GM19397 (cell line): ENCODE results near the gene PTDSS2.

ENCODE experiments used
- ATAC-seq: cut with Tn5 transposase; IDR thresholded peaks from one replicate; pipeline ENCODE4 v1.9.1; 2021; ENCODE audit warnings: mild to moderate bottlenecking, moderate library complexity; ENCODE audit not compliant: unreplicated experiment

The PTDSS2 gene

DNA sequence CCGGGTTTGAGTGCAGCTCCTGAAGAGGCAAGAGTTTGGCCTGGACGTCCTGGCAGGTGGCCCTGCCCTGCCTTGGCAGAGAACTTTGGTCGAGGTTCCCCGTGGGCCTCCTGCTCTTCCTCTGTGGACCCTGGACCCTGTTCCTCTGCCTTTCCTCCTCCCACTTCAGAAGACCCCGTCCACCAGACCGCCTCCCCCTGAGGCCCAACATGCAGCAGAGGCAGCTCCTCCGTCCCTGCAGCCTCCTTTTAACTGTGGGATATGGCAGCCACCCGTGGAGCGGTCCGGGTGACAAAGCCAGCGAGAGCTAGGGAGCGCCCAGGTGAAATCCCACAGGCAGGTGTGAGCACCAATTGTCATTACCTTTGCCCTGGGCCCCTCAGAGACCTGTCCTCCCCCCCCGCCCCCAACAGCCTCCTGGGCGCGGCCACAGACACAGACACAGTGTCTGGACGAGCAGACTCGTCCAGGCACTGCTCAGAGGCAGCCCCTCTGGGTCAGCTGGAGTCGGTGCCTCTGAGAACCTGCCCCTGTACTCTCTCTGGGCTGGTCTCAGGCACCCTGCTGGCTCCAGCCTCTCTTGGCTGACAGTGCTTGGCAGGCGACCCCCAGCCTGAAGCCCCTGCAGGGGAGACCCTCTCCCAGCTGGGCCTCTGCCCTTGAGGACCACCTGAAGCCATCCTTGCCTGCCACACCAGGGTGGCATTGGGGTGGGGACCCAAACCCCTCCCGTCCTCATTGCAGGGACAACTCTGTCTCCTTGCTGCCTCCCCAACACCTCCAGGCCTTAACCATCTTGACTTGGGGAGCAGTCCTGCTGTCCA, 4.1 kb upstream of the PTDSS2 start:
- ATAC-seq = no peak

- no peak for ATAC-seq
Measured at GRCh38 chr11:446891-447290, 3.2 kb upstream of the PTDSS2 start.

GRCh38 chr11:447923-448731, 2.0 kb upstream of the PTDSS2 start:
- ATAC-seq = peak; percentile 57

DNA sequence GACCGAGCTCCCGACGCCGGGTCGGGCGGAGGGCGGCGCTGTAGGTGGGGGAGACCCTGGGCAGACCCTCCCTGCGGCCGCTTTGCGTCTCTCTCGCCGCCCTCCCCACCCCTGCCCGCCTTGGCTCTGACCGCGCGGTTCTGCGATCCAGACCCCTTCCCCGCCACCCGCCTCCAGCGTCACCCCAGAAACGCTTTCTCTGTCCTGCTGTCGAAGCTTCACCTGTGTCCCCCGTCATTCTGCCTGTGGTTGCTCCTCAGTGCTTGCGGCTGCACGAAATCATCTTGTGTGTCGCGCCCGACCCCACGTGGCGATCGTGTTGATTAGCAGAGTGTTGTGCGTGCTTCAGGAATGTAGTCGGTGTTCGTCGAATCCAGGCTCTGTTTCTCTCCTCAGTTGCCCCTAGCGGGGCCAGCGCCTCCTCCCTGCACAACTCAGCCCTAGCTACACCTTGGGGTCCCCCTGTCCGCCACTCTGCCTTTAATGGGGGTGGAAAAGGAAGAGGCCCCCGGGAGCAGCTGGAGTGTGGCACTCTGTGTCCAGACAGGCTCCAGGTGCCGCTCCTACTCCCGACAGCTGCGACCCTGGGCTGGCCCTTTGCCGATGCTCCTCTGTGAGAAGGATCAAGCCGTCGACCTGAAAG, 851 bp downstream of the PTDSS2 start:
- peak; percentile 9 for ATAC-seq

- ATAC-seq = no peak
Measured at GRCh38 chr11:451738-452137, 1.7 kb downstream of the PTDSS2 start.

DNA sequence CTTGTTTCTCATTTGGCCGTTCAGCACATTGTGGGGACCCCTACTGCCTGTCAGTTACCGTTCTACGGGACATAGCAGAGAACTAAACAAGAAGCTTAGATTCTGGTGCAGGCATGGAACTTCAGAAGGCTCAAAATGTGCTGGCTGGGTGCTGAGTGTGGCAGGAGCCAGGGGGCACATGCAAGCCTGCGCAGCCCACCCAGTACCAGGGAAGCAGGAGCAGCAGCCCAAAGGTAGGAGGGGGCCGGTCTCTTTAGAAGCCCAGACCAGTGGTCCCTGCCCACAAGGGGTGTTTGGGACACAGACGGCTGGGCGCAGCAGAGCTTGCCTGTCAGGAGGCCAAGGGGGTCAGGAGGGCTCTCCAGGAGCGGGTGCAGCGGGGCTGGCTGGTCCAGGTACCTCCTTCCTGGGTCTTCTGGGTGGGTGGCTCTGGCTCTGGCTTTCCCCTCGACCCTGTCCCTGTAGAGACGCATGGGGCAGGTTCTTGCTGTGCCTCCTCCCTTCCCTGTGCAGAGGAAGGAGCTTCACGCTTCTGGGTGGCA, 2.2 kb downstream of the PTDSS2 start:
- no peak for ATAC-seq

DNA sequence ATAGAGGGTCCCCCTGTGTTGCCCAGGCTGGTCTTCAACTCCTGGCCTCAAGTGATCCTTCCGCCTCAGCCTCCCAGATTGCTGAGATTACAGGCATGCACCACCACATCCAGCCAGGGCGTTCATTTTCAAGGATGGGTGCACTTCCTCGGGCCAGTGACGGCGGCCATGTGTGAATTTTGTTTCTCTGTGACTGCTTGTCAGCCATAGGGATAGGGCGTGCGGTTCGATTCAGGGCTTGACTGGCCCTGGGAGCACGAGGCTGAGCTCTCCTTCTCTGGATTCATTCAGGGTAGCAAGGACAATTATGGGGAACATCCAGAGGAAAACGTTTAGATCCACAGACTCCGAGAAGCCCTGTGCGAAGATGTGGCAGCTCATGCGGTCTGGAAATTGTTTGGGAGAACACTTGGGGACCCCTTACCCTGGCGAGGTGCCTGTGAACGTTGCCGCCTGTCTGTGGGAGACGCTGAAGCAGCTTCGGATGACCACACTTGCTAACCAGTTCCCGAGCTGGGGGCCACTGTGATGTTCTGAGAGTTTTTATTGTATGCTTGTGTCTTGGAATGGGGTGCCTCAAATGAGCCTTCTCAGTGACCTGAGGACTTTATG, 2.9 kb downstream of the PTDSS2 start:
- ATAC-seq = no peak

DNA sequence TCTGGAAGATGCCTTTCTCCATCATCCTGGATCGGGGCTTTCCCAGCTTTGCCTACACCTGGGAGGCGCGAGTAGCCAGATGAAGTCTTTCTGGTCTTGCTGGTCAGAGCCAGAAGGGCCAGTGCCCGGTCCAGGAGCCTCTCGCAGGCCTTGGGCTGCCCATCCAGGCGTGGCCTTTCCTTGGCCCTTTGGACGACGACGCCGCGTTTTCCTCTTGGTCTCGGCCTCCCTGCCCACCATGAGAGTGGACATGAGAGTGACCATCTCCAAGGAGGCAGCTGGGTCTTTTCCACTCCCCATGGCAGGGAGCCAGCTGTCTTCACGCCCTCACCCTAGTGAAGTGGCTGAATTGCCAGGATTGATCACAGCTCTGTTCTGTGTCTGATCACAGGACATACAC, 3.5 kb downstream of the PTDSS2 start:
- ATAC-seq = no peak

- no peak for ATAC-seq
Measured at GRCh38 chr11:454043-454442, 4.0 kb downstream of the PTDSS2 start.

DNA sequence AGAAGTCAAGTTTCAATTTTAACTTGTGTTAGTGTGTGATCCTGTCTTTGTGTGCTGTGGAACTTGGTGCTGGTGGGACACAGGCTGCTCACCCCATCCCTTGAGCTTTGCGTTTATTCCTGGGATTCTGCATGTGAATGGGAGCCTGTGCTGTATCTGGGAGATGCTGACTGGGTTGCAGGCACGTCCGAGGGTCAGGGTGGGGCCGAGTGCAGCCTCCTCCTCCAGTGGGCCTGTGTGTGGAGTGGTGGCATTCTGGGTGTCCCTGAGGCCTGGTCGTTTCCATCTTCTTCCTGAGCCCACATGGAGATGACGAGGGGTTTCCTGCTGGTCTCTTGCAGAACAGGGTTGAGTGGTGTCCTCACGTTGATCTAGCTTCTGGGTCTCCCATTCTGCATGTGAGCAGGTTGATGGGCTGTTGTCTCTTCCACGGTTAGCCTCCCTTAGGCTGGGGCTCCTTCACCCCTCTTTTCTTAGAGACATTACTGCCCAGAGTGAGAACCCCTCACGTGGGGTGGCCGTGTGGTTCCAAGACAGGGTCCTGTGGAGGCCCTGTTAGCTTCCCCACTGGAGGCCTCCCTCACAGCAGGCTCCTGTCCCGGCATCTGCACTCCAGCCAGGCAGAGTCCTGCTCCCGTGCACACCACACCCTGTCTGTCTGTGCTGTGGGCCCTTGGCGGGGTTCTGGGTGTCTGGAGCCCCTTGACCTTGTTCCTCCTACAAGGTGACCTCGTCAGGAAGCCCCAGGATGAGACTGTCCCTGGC, 4.9 kb downstream of the PTDSS2 start:
- ATAC-seq = no peak

- ATAC-seq = no peak
Measured at GRCh38 chr11:455566-456147, 5.6 kb downstream of the PTDSS2 start.

GRCh38 chr11:456533-456932, 6.5 kb downstream of the PTDSS2 start:
- no peak for ATAC-seq

DNA sequence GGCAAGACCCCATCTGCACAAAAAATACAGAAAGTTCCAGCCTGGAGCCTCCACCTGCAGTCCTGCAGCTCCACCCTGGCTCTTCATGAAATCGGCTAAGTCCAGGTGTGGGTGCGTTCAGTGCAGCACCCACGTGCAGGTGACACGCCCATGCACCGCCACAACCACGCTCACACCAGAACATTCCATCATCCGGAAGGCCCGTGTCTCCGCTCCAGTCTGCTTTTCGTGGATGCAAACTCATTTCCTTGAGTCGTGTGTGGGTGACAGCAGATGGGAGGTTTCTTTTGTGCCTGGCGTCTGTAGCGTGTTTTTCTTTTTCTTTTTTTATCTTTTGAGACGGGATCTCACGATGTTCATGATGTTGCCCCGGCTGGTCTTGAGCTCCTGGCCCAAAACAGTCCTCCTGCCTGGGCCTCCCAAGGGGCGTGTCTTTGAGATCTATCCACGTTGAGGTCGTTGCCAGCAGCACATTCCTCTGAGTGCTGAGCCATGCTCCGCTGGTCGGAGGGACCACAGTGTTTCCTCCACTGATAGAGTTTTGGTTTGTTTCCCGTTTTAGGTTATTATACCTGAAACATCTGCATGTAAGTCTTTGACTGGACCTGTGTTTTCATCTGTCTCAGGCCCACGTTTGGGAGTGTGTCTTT, 7.2 kb downstream of the PTDSS2 start:
- no peak for ATAC-seq

GRCh38 chr11:459511-460220, 9.6 kb downstream of the PTDSS2 start:
- no peak for ATAC-seq

GRCh38 chr11:460331-461199, 10.5 kb downstream of the PTDSS2 start:
- no peak for ATAC-seq

GRCh38 chr11:461626-462025, 11.5 kb downstream of the PTDSS2 start:
- no peak for ATAC-seq

DNA sequence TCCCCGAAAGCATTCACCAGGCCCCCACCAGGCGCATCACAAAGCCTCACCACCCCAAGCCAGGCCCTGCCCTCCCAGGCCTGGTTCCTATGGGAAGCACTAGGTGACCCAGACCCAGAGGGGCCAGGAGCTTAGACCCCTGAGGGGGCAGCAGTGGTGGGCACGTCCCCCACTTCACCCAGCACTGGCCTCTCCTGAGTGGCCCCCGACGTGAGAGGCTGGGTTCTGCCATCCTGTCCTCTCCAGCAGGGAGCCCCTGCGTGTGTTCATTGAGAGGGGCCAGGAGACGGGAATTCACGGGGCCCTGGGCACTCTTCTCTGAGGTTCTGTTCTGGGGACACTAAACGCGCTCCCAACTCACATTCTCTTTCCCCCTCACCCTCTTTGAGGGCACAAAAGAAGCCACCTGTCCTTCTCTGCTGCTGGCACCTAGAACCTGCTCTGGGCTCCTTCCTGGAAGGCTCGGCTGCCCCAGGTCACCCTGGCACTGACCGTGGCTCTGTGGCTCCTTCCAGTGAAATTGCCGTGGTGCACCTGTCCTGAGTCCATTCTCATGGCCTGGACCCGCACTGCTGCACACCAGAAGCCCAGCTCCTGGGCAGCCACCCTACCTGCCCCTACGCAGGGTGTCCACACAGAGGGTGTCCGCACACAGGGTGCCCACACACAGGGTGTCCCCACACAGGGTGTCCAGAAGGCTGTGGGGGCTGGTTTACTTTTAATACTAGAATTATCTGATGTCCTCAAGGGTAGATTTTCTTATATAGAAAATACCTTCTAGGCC, 12.2 kb downstream of the PTDSS2 start:
- no peak for ATAC-seq
